HFFc6 (cell line): ENCODE data around the gene LTC4S. TPM values are rescaled to one million over a fixed set of nuclear protein-coding genes. Genes with fewer than 3 reads are reported as not detected.
"Not testable (repeated sequence)": the region's sequence is repeated elsewhere in the genome, so short reads cannot be mapped to it uniquely, and the experiment has no call there.

Source experiments
- DNase-seq: peaks from one replicate; pipeline ENCODE4 v3.0.0-alpha.2; 2018
- H3K27ac Mint-ChIP-seq: 2 replicates; pipeline ENCODE4 v1.8.0; 2020; ENCODE audit warnings: mild to moderate bottlenecking, mixed read lengths
- H3K27me3 Mint-ChIP-seq: 2 replicates; pipeline ENCODE4 v1.8.0; 2021; ENCODE audit warnings: mild to moderate bottlenecking, moderate library complexity, mixed read lengths; ENCODE audit not compliant: insufficient read depth
- H3K36me3 Mint-ChIP-seq: 2 replicates; pipeline ENCODE4 v1.8.0; 2021; ENCODE audit warnings: low read depth, mixed read lengths
- H3K4me1 Mint-ChIP-seq: 2 replicates; pipeline ENCODE4 v1.8.0; 2020; ENCODE audit warnings: low read depth, mixed read lengths
- H3K4me3 Mint-ChIP-seq: 2 replicates; pipeline ENCODE4 v1.8.0; 2020; ENCODE audit warnings: mild to moderate bottlenecking, moderate library complexity, mixed read lengths
- H3K9me3 Mint-ChIP-seq: 2 replicates; pipeline ENCODE4 v1.8.0; 2020; ENCODE audit warnings: mild to moderate bottlenecking, mixed read lengths
- long read RNA-seq: library from polyadenylated mRNA; unstranded; transcript quantifications from one replicate; pipeline ENCODE4 v2.0.0, GENCODE V29; 2019
- total RNA-seq, 6 experiments: library from RNA; stranded (reverse); fragmentation: NEBNext Ultra II Directional; extraction: Animal tissue kit (Norgen Biotek cat#: 25700); gene quantifications; 2 replicates in 1 of 6; 3 replicates in 5 of 6; pipeline ENCODE4 v1.2.3, GENCODE V29; 2021
- TF ChIP-seq, protein P1 (sequence below): fragments of 200-600 bp; sonication (generic); IDR thresholded peaks from 2 replicates; pipeline ENCODE4 v1.5.0; 2021; ENCODE audit warnings: antibody characterized with exemption, mild to moderate bottlenecking

The LTC4S gene, protein sequence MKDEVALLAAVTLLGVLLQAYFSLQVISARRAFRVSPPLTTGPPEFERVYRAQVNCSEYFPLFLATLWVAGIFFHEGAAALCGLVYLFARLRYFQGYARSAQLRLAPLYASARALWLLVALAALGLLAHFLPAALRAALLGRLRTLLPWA
- total RNA-seq, result not detected
- long read RNA-seq, result 0 reads

DNA sequence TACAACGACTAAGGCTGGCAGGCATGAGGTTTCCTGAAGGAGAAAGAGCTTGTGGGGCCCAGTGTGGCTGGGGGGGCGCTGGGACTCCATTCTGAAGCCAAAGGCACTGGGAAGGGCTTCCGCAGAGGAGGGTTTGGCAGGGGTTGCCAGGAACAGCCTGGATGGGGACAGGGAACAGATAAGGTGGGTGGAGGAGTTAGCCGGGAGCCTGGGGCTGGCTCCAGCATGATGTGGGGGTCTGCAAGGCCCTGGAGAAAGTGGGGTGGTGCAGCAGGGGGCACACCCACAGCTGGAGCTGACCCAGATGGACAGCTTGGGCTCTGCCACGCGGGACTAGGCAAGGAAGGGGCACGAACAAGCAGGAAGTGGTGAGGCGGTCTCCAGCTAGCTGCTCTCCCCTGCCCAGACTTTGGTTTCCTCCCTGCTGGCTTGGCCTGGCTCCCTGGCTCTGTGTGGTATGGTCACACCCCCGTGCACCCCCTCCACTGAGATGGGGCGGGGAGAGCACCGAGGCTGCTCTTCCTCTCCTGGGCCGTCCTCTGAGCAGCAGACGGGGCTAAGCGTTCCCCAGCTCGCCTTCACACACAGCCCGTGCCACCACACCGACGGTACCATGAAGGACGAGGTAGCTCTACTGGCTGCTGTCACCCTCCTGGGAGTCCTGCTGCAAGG is at the start of gene LTC4S:
TSS of gene LTC4S (plus strand) at position 519 of the 672 bp plus-strand sequence. CDS start at position 614, 95 bp downstream.
- TF ChIP-seq, protein P1, sequence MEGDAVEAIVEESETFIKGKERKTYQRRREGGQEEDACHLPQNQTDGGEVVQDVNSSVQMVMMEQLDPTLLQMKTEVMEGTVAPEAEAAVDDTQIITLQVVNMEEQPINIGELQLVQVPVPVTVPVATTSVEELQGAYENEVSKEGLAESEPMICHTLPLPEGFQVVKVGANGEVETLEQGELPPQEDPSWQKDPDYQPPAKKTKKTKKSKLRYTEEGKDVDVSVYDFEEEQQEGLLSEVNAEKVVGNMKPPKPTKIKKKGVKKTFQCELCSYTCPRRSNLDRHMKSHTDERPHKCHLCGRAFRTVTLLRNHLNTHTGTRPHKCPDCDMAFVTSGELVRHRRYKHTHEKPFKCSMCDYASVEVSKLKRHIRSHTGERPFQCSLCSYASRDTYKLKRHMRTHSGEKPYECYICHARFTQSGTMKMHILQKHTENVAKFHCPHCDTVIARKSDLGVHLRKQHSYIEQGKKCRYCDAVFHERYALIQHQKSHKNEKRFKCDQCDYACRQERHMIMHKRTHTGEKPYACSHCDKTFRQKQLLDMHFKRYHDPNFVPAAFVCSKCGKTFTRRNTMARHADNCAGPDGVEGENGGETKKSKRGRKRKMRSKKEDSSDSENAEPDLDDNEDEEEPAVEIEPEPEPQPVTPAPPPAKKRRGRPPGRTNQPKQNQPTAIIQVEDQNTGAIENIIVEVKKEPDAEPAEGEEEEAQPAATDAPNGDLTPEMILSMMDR, result no peak
- DNase-seq, result no peak
- Mint-ChIP-seq H3K4me3 (peak within 1 kb of the TSS; percentile 39), H3K27me3 (peaks cover 1% of the 10 kb centered on the region; the same call in 1 of the 2 replicates), H3K9me3 (no peaks in the 10 kb centered on the region), H3K4me1 (peaks cover 7% of the 10 kb centered on the region), H3K27ac (no peak within 1 kb of the TSS; the same call in 1 of the 2 replicates), H3K36me3 (no peaks in the 10 kb centered on the region; the same call in 1 of the 2 replicates)

GRCh38 chr5:179744106-179744505 is 49.7 kb upstream of the LTC4S start:
- not testable (repeated sequence) for H3K27ac Mint-ChIP-seq, H3K27me3 Mint-ChIP-seq, H3K9me3 Mint-ChIP-seq, H3K4me1 Mint-ChIP-seq, H3K4me3 Mint-ChIP-seq, DNase-seq
- H3K36me3 Mint-ChIP-seq, result peaks cover 11% of the 10 kb centered on the region

DNA sequence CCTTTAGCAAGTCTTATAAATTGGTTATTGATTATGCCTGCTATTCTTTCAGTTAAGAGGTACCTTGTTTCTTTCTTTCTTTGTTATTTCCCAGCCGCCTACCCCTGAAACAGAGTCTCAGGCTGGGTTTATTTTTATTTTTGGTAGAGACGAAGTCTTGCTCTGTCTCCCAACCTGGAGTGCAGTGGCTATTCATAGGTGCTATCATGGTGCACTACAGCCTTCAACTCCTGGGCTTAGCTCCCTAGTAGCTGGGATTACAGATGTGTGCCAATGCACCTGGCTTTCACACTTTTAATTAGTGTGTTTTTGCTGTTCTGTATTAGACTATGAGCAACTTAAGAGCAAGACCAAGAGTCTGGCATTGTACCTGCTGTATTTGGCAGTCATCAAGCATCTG is 46.9 kb upstream of the LTC4S start:
- H3K27ac Mint-ChIP-seq, result no peak overlapping the region
- TF ChIP-seq, protein P1, result no peak
- no peaks in the 10 kb centered on the region for H3K4me1 Mint-ChIP-seq
- no peak overlapping the region for H3K4me3 Mint-ChIP-seq
- H3K9me3 Mint-ChIP-seq, result no peaks in the 10 kb centered on the region
- H3K36me3 Mint-ChIP-seq, result peaks cover 3% of the 10 kb centered on the region
- no peak for DNase-seq
- no peaks in the 10 kb centered on the region; the same call in 1 of the 2 replicates for H3K27me3 Mint-ChIP-seq

- H3K4me1 Mint-ChIP-seq, result no peaks in the 10 kb centered on the region
- DNase-seq, result no peak
- TF ChIP-seq, protein P1, result no peak
- H3K4me3 Mint-ChIP-seq, result no peak overlapping the region
- H3K27ac Mint-ChIP-seq, result no peak overlapping the region
- peaks cover 3% of the 10 kb centered on the region for H3K36me3 Mint-ChIP-seq
- H3K9me3 Mint-ChIP-seq, result no peaks in the 10 kb centered on the region
- H3K27me3 Mint-ChIP-seq, result no peaks in the 10 kb centered on the region; the same call in 1 of the 2 replicates
Measured at GRCh38 chr5:179747811-179748210, 46.0 kb upstream of the LTC4S start.

DNA sequence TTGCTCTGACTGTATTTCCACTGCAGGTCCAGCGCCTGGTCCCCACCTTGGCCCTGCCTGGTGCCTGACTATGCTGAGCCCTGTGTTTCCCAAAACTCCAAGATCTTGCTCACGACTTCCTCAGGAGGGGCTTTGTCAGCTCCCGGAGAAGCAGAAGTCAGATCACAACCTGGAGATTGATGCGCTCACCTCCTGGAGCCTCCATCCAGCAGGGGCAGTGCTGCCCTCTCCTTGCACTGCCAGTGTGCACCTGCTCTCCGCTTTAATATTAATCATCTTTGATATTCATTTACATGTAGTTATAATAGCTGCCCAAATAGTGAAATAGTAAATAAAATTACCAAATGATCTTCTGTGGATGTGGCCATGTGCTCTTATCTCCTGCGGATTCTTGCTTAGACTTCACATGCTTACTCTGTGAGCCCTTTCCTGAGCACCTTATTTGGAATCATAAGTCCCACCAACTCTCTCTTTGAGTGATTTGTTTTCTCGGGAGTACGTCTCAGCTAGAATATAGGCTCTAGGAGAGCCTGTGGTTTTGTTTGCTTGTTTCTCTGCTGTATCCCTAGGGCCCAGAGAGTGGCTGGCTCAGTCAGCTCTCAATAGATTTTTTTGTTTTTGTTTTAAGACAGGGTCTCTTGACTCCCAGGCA is 43.8 kb upstream of the LTC4S start:
- TF ChIP-seq, protein P1, result no peak
- no peaks in the 10 kb centered on the region for H3K9me3 Mint-ChIP-seq
- peaks cover 2% of the 10 kb centered on the region; the same call in 1 of the 2 replicates for H3K27me3 Mint-ChIP-seq
- no peak overlapping the region for H3K27ac Mint-ChIP-seq
- no peak for DNase-seq
- peaks cover 5% of the 10 kb centered on the region for H3K4me1 Mint-ChIP-seq
- H3K4me3 Mint-ChIP-seq, result no peak overlapping the region
- peaks cover 3% of the 10 kb centered on the region for H3K36me3 Mint-ChIP-seq

- no peaks in the 10 kb centered on the region for H3K9me3 Mint-ChIP-seq
- TF ChIP-seq, protein P1, result no peak
- H3K4me1 Mint-ChIP-seq, result peaks cover 13% of the 10 kb centered on the region
- H3K27ac Mint-ChIP-seq, result no peak overlapping the region
- H3K27me3 Mint-ChIP-seq, result peaks cover 2% of the 10 kb centered on the region; the same call in 1 of the 2 replicates
- H3K4me3 Mint-ChIP-seq, result no peak overlapping the region
- DNase-seq, result no peak
- H3K36me3 Mint-ChIP-seq, result no peaks in the 10 kb centered on the region
Measured at GRCh38 chr5:179753971-179754370, 39.8 kb upstream of the LTC4S start.
